GM10266 (cell line): ENCODE measurements around the gene RNF151.
"Not testable (repeated sequence)": the region's sequence is repeated elsewhere in the genome, so short reads cannot be mapped to it uniquely, and the experiment has no call there.

Experiments used
- DNase-seq: peaks from one replicate; pipeline ENCODE4 v3.0.0; 2012; ENCODE audit errors: extremely low spot score
- CTCF ChIP-seq: IDR thresholded peaks from 2 replicates; pipeline ENCODE4 v1.5.1; 2012; ENCODE audit warnings: mild to moderate bottlenecking, low read depth; ENCODE audit not compliant: control insufficient read depth, insufficient read depth; ENCODE audit errors: missing control alignments

The RNF151 gene

GRCh38 chr16:1932050-1933028, 34.3 kb upstream of the RNF151 start:
- no peak for DNase-seq
- no peak for TF ChIP-seq CTCF

- no peak for DNase-seq
- TF ChIP-seq CTCF = no peak
Measured at GRCh38 chr16:1933097-1933661, 33.5 kb upstream of the RNF151 start.

- no peak for DNase-seq
- TF ChIP-seq CTCF = no peak
Measured at GRCh38 chr16:1936945-1937479, 29.6 kb upstream of the RNF151 start.

- no peak for DNase-seq
- TF ChIP-seq CTCF = no peak
Measured at GRCh38 chr16:1938316-1938715, 28.3 kb upstream of the RNF151 start.

- no peak for TF ChIP-seq CTCF
- no peak for DNase-seq
Measured at GRCh38 chr16:1938910-1939309, 27.7 kb upstream of the RNF151 start.

- DNase-seq = not testable (repeated sequence)
Measured at GRCh38 chr16:1939833-1940232, 26.8 kb upstream of the RNF151 start.

GRCh38 chr16:1940273-1941161, 26.1 kb upstream of the RNF151 start:
- no peak for DNase-seq
- TF ChIP-seq CTCF = no peak
